Body of pancreas (tissue), 4 donors: ENCODE results near the gene CTSE. TPM values are rescaled to one million over a fixed set of nuclear protein-coding genes. Genes with fewer than 3 reads are reported as not detected.

Experiments
- ATAC-seq: fragments of 150-250 bp; one replicate; pipeline ENCODE4 v1.9.1; 2016
- DNase-seq, 4 donors: peaks; one replicate each; pipeline ENCODE4 v3.0.0-alpha.2; 2019
- H3K27ac ChIP-seq, 4 donors: fragments of 200-600 bp; sonication (generic); 1 replicate in 3 of 4; 2 replicates in 1 of 4; pipeline versions ENCODE4 v1.5.1 to v1.6.1; 2016 to 2019; ENCODE audit warnings: mild to moderate bottlenecking in 1 of 4, mixed read lengths in 1 of 4, moderate library complexity in 1 of 4
- H3K27me3 ChIP-seq, 2 donors: fragments of 200-600 bp; sonication (generic); one replicate each; pipeline ENCODE4 v1.6.0; 2016; ENCODE audit warnings: mild to moderate bottlenecking in 1 of 2
- H3K36me3 ChIP-seq, 2 donors: fragments of 200-600 bp; sonication (generic); replicated peaks in 1 of 2; 2 replicates each; pipeline ENCODE4 v1.5.1; 2016; ENCODE audit warnings: low read depth in 2 of 2; ENCODE audit not compliant: insufficient read depth in 1 of 2
- H3K4me1 ChIP-seq: fragments of 200-600 bp; sonication (generic); one replicate; pipeline ENCODE4 v1.6.0; 2016
- H3K4me3 ChIP-seq, 2 donors: fragments of 200-600 bp; sonication (generic); 1 replicate in 1 of 2; 2 replicates in 1 of 2; pipeline ENCODE4 v1.5.1; 2016 to 2019
- H3K9me3 ChIP-seq, 3 donors: fragments of 200-600 bp; sonication (generic); 1 replicate in 2 of 3; 2 replicates in 1 of 3; pipeline ENCODE4 v1.5.1; 2016
- CTCF ChIP-seq, 7 experiments: fragments of 450-650 bp in 4 of 7; fragments of 200-600 bp in 3 of 7; sonication (generic) in 3 of 7; IDR thresholded peaks; one replicate each; pipeline ENCODE4 v1.5.1; 2016 to 2019; ENCODE audit warnings: antibody characterized with exemption in 7 of 7
- POLR2A ChIP-seq, 3 donors: fragments of 450-650 bp; IDR thresholded peaks; one replicate each; pipeline ENCODE4 v1.6.1; 2016; ENCODE audit warnings: antibody characterized with exemption in 3 of 3, mild to moderate bottlenecking in 2 of 3
- WGBS, 2 donors: methylation state at CpG; one replicate each; pipeline ENCODE4 v1.1.5; 2017; 5-methylcytosine and 5-hydroxymethylcytosine counted together
- intact Hi-C: fragments of 100-400 bp; cut with DNase I; formaldehyde crosslinking; loops from one replicate; pipeline ENCODE4 v1.15.1; 2023
- total RNA-seq, 2 donors: library from RNA; depleted of rRNA; stranded (reverse); fragments of >200 nt; gene quantifications; one replicate each; pipeline ENCODE4 v1.1.0, GENCODE V29; 2016

Gene CTSE
- total RNA-seq, 2 donors from 2014 or later, result 4.9 to 28.3 TPM

GRCh38 chr1:205961991-205962820 is 61.5 kb downstream of the CTSE start:
- peak in 2 of 3 donors; percentile 7 to 24 for TF ChIP-seq POLR2A (IDR thresholded peaks at IDR 0.05)
- no peak for TF ChIP-seq CTCF (IDR thresholded peaks at IDR 0.05)
- no peak overlapping the region for H3K4me3 ChIP-seq
- ATAC-seq, result peak; percentile 60
- H3K4me1 ChIP-seq, result peaks cover 14% of the 10 kb centered on the region
- H3K27me3 ChIP-seq, result no peaks in the 10 kb centered on the region
- peak in 3 of 4 donors; percentile 25 to 42 (median 27) for DNase-seq
- peak overlapping the region in 2 of 4 donors; percentile 45 to 58 for H3K27ac ChIP-seq
- 55 to 66% methylated on average over 9 of the region's 9 CpGs for WGBS, 2 donors
- no peaks in the 10 kb centered on the region for H3K9me3 ChIP-seq
- no peaks in the 10 kb centered on the region for H3K36me3 ChIP-seq
- intact Hi-C loops, result loop anchor here (5.0 kb wide), 1 partner anchor 35 kb away; no protein-coding TSS in a partner anchor

- Histone ChIP-seq H3K9me3 (no peaks in the 10 kb centered on the region), H3K27ac (peak overlapping the region in 2 of 4 donors; percentile 45 to 58)
- ATAC-seq, result peak; percentile 53
These were observed 62.3 kb downstream of the CTSE start for GRCh38 chr1:205961405-205961804.

GRCh38 chr1:205959789-205960188 is 63.9 kb downstream of the CTSE start:
- H3K27me3 ChIP-seq, result no peaks in the 10 kb centered on the region
- ATAC-seq, result no peak
- H3K9me3 ChIP-seq, result no peaks in the 10 kb centered on the region
- TF ChIP-seq POLR2A (IDR thresholded peaks at IDR 0.05) (no peak), CTCF (IDR thresholded peaks at IDR 0.05) (no peak)
- H3K27ac ChIP-seq, result no peak overlapping the region
- intact Hi-C loops, result loop anchor here (5.0 kb wide), 1 partner anchor 32 kb away; no protein-coding TSS in a partner anchor
- DNase-seq, result no peak
- peaks cover 22% of the 10 kb centered on the region for H3K4me1 ChIP-seq
- no peaks in the 10 kb centered on the region for H3K36me3 ChIP-seq
- 64 to 71% methylated on average over 2 to 4 of the region's 4 CpGs for WGBS, 2 donors
- H3K4me3 ChIP-seq, result no peak overlapping the region

More at GRCh38 chr1:205961405-205961804, 62.3 kb downstream of the CTSE start:
- 42 to 68% methylated on average over 2 of the region's 2 CpGs for WGBS, 2 donors
- no peaks in the 10 kb centered on the region for H3K27me3 ChIP-seq
- H3K4me1 ChIP-seq, result peaks cover 14% of the 10 kb centered on the region
- no peak overlapping the region for H3K4me3 ChIP-seq
- DNase-seq, result peak in 2 of 4 donors; percentile 22 to 32
- no peak for TF ChIP-seq CTCF (IDR thresholded peaks at IDR 0.05)
- TF ChIP-seq POLR2A (IDR thresholded peaks at IDR 0.05), result no peak
- intact Hi-C loops, result loop anchor here (5.0 kb wide), 1 partner anchor 34 kb away; no protein-coding TSS in a partner anchor
- H3K36me3 ChIP-seq, result no peaks in the 10 kb centered on the region

Other genes with a start within 250 kb of the CTSE start
- 10 to 100 TPM in 1 of 2 donors, 1 to 10 TPM in 1; 7.6 to 11.2 TPM for gene RAB29, start 248.4 kb downstream of the CTSE start, total RNA-seq
- 10 to 100 TPM; 36.9 to 41.8 TPM for gene SLC41A1, start 210.7 kb downstream of the CTSE start, total RNA-seq
- 100 to 1,000 TPM in 1 of 2 donors, 10 to 100 TPM in 1; 13.0 to 103 TPM for gene PM20D1, start 173.8 kb downstream of the CTSE start, total RNA-seq
- gene SLC26A9, start 80.4 kb downstream of the CTSE start, total RNA-seq, result 1 to 10 TPM in 1 of 2 donors, under 1 TPM in 1; 0.78 to 1.6 TPM
- gene RAB7B, start 20.5 kb downstream of the CTSE start, total RNA-seq, result under 1 TPM in 1 of 2 donors, not detected in 1; 0.78 TPM
- under 1 TPM in 1 of 2 donors, not detected in 1; 0.52 TPM for gene RHEX, start 29.3 kb upstream of the CTSE start, total RNA-seq
- under 1 TPM in 1 of 2 donors, not detected in 1; 0.78 TPM for gene AVPR1B, start 93.5 kb upstream of the CTSE start, total RNA-seq
- gene FAM72A, start 178.9 kb upstream of the CTSE start, total RNA-seq, result 10 to 100 TPM in 1 of 2 donors, not detected in 1; 11.9 TPM
- 10 to 100 TPM; 10.2 to 23.6 TPM for gene SRGAP2, start 179.6 kb upstream of the CTSE start, total RNA-seq